Epithelial cell of esophagus (primary cell): ENCODE measurements around the gene ERC2.

Experiments
- DNase-seq: peaks from one replicate; pipeline ENCODE4 v3.0.0; 2010; ENCODE audit warnings: low read depth
- H3K4me3 ChIP-seq: 2 replicates; pipeline ENCODE4 v1.5.1; 2011; ENCODE audit warnings: mild to moderate bottlenecking, low read length, control low read depth
- CTCF ChIP-seq: IDR thresholded peaks from 2 replicates; pipeline ENCODE4 v1.5.1; 2011; ENCODE audit warnings: low read depth, mild to moderate bottlenecking, low read length, control low read depth, inconsistent platforms; ENCODE audit not compliant: insufficient read depth; ENCODE audit errors: missing control alignments

ERC2 gene

DNA sequence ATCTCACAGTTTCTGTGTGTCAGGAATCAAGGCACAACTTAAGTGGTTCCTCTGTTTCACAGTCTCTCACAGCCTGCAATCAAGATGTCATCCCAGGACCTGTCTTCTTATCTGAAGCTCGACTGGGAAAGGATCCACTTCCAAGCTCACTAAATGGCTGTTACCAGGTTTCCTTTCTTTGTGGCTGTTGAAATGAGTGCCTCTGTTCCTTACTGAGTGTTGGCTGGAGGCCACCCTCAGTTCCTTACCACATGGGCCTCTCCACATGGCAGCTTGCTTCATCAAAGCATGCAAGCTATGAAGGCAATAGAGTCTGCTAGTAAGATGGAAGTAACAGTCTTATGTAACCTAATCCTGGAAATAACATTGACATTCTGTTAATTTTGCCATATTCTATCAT, 174.0 kb downstream of the ERC2 start:
- H3K4me3 ChIP-seq: no peak overlapping the region
- TF ChIP-seq CTCF: no peak
- no peak for DNase-seq

DNA sequence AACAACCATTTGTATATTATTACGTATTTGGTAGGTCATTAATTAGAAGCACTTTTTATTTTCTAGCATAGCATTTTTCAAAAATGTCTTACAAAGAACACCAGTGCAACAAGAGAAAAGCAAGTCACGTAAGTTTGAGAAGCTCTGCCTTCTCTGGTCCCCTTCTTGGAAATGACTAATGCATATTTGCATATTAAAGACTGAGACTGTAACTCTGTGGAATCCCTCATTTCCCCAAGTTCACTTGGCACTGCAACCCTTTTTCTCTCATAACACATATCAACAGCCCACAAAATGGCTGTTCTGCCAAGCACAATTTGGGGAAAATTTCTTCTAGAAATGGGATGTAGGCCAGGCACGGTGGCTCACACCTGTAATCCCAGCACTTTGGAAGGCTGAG, 176.3 kb downstream of the ERC2 start:
- TF ChIP-seq CTCF: no peak
- no peak for DNase-seq
- no peak overlapping the region for H3K4me3 ChIP-seq

DNA sequence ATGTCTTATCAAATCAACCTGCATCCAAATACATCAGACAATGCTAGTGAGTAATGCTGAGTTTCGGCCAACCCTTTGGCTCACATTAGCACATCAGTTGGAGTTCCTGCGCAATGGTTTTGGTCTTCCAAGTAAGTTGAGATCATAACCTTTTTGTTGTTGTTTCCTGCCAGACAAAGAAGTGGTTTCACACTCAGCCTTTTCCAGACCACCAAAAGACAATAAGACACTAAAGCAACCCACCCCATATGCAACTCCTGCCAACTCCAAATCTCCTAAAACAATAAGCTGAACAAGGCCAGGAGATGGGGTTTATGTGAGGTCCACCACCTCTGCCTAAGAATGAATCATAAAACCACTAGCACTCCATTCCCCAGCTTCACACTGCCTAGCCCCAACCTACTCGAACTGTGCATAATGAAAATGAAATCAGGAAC, 177.0 kb downstream of the ERC2 start:
- DNase-seq: peak; percentile 33
- TF ChIP-seq CTCF: no peak
- H3K4me3 ChIP-seq: no peak overlapping the region

- no peak for DNase-seq
- TF ChIP-seq CTCF: no peak
- no peak overlapping the region for H3K4me3 ChIP-seq
Observed at GRCh38 chr3:56290374-56290773, 177.9 kb downstream of the ERC2 start.

DNA sequence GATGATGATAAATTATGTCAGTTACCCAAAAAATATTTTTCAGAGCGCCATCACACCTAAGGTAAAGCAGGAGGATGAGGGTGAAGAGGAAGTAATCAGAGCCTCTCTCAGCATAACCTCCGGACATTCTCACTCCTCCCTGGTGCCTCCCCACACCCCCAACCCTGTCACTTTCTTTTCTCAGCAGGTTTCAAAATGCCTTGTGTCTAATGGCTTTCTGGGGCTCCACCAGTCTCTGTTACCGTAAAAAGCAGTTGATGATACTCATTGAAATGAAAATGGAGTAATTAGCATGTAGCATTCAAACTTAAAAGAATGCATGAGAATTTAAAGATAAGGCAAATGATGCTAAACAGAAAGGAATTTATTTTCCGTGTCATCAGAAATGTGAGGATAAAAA, 180.0 kb downstream of the ERC2 start:
- no peak for DNase-seq
- no peak overlapping the region for H3K4me3 ChIP-seq
- no peak for TF ChIP-seq CTCF

DNA sequence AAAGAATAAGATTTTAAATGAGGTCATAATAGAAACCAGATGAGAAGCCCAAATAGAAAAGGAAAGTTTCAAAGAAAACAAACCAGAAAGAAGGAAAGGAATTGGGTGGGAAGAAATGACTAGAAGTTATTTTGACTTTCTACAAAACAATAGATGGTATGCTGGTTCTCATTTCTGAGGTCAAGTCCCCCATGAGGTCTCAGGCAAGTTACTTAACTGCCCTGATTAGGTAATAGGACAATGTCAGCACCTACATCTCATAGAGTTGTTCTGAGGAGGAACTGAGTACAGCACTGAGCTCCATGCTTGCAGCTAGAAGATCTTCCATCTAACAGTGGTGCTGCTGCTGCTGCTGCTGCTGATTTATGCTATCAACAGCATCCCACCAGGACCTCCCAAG, 185.9 kb downstream of the ERC2 start:
- H3K4me3 ChIP-seq: no peak overlapping the region
- DNase-seq: no peak
- no peak for TF ChIP-seq CTCF

- TF ChIP-seq CTCF: no peak
- H3K4me3 ChIP-seq: no peak overlapping the region
- DNase-seq: no peak
Observed at GRCh38 chr3:56277236-56277635, 191.0 kb downstream of the ERC2 start.
